GM12875 (cell line): Measurements from ENCODE around the gene KRTCAP2.

ENCODE experiments used
- H3K4me3 ChIP-seq: one replicate; pipeline ENCODE4 v1.5.1; 2011; ENCODE audit warnings: low read depth, low read length, control low read depth
- TF ChIP-seq, protein P1 (sequence below): IDR thresholded peaks from 2 replicates; pipeline ENCODE4 v1.5.1; 2011; ENCODE audit warnings: low read depth, mild to moderate bottlenecking, control low read depth, inconsistent platforms, low read length, moderate library complexity, borderline replicate concordance; ENCODE audit not compliant: insufficient read depth

The KRTCAP2 gene

DNA sequence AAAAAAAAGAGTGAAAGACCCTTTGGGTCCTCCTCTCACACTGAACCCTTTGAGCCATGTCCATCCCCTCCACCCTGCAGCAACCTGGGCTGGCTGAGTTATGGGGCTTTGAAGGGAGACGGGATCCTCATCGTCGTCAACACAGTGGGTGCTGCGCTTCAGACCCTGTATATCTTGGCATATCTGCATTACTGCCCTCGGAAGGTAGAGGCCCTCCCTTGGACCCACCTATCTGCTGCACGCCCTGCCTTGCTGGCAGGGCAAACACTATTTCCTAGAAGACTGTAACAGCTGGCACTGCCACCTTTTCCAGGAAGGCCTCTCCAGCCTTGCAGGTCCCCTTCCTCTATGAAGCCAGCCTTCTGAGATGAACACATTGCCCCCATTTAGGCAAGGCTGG is 36.4 kb downstream of the KRTCAP2 start:
- H3K4me3 ChIP-seq = peak overlapping the region; percentile 47

DNA sequence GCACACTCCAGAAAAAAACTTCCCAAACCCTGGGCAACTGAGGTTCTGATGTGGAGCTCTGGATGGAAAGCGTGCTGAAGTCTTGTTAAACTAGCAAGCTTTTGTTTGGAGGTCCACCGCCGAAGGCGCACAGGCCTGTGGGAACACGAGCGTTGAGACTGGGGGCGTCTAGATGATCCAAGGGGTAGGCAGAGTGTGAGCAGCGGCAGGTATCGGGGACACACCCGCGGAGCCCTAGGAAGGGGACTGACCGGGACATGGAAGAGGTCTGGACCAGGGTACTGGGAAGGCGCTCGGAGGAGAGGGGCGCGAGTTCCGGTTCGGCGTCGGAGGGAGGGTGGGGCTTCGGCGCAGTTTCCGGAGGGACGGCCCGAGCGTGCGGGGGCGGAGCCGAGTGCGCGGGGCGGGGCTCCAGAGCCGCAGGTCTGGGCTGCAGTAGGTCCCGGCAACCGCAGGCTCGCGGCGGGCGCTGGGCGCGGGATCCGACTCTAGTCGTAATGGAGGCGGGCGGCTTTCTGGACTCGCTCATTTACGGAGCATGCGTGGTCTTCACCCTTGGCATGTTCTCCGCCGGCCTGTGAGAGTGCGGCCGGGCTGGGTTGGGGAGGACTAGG is 37.6 kb downstream of the KRTCAP2 start, which contains the start of gene SLC50A1:
Gene SLC50A1, plus strand, starts transcription at position 438 of the 614 bp plus-strand sequence. Its CDS starts 60 bp downstream, at position 498.
- TF ChIP-seq, protein P1, sequence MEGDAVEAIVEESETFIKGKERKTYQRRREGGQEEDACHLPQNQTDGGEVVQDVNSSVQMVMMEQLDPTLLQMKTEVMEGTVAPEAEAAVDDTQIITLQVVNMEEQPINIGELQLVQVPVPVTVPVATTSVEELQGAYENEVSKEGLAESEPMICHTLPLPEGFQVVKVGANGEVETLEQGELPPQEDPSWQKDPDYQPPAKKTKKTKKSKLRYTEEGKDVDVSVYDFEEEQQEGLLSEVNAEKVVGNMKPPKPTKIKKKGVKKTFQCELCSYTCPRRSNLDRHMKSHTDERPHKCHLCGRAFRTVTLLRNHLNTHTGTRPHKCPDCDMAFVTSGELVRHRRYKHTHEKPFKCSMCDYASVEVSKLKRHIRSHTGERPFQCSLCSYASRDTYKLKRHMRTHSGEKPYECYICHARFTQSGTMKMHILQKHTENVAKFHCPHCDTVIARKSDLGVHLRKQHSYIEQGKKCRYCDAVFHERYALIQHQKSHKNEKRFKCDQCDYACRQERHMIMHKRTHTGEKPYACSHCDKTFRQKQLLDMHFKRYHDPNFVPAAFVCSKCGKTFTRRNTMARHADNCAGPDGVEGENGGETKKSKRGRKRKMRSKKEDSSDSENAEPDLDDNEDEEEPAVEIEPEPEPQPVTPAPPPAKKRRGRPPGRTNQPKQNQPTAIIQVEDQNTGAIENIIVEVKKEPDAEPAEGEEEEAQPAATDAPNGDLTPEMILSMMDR = 0 out of 2 replicates have a peak, but pooled peaks have one; percentile 3
- H3K4me3 ChIP-seq = peak within 1 kb of the TSS; percentile 67

More for the DNA sequence above, 36.4 kb downstream of the KRTCAP2 start:
- TF ChIP-seq, protein P1 = no peak

DNA sequence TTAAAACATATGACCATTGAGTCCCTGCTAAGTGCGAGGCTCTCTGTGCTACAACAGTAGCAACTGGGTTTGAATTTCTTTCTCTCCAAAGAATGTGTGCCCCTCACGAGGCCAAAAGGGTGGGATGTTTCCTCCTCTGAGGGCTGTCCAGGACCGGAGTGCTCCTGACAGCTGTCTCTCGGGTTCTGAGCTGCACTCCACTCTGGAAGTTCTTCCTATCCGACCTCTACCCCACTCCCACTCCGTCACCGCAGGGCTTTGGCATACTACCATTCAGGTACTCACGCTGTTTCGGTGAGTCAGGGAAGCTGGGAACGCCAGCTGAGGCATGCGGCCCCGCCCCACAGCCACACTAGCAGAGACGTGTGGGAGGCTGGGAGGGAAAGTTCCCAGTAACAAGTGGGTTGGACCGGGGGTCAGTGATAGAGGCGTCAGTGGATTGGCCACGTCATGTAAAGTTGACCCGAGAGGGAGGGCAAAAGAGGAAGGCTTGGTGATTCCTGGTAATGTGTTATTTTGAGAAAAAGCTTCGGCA is 38.2 kb downstream of the KRTCAP2 start:
- H3K4me3 ChIP-seq = peak overlapping the region; percentile 67
- TF ChIP-seq, protein P1 = no peak

DNA sequence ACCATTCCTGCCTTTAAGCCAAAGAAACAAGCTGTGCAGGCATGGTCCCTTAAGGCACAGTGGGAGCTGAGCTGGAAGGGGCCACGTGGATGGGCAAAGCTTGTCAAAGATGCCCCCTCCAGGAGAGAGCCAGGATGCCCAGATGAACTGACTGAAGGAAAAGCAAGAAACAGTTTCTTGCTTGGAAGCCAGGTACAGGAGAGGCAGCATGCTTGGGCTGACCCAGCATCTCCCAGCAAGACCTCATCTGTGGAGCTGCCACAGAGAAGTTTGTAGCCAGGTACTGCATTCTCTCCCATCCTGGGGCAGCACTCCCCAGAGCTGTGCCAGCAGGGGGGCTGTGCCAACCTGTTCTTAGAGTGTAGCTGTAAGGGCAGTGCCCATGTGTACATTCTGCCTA is 38.8 kb downstream of the KRTCAP2 start:
- H3K4me3 ChIP-seq = no peak overlapping the region
- TF ChIP-seq, protein P1 = no peak

DNA sequence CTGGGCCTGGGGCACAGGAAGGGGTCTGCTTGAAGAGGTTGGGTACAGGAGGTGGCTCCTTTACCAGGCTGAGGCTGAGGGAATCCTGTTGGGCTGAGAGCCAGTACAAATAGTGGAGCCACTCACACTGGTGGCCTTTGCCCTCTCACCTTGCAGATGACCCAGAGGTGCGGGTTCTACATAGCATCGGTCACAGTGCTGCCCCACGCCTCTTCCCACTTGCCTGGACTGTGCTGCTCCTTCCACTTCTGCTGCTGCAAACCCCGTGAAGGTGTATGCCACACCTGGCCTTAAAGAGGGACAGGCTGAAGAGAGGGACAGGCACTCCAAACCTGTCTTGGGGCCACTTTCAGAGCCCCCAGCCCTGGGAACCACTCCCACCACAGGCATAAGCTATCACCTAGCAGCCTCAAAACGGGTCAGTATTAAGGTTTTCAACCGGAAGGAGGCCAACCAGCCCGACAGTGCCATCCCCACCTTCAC is 39.3 kb downstream of the KRTCAP2 start:
- TF ChIP-seq, protein P1 = no peak
- H3K4me3 ChIP-seq = no peak overlapping the region

DNA sequence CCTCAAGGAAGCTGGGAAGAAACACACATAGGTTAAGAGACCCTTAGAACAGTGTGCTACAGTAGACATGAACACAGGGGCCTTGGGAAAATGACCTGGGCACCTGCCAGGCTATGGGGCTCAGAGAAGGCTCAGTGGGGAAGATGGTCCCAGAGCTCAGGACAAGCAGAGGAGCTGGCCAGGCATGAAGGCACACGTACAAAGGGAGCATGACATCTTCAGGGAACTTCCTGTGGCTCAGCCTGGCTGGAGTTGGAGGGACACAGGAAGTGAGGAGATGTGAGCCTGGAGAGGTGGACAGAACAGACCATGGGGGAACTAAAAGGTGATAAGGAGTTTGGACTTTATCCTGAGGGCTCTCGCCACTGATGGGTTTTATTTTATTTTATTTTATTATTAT is 41.2 kb downstream of the KRTCAP2 start:
- TF ChIP-seq, protein P1 = no peak
- no peak overlapping the region for H3K4me3 ChIP-seq

DNA sequence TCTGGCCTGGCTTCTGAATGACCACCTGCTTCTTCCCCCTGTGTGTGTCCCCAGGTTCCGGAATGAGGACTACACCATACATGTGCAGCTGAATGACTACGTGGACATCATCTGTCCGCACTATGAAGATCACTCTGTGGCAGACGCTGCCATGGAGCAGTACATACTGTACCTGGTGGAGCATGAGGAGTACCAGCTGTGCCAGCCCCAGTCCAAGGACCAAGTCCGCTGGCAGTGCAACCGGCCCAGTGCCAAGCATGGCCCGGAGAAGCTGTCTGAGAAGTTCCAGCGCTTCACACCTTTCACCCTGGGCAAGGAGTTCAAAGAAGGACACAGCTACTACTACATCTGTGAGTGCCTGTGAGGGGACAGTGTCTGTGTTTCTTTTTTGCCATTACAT is 41.8 kb downstream of the KRTCAP2 start:
- H3K4me3 ChIP-seq = no peak overlapping the region
- TF ChIP-seq, protein P1 = no peak
